ENCODE measurements around the gene FBF1.

FBF1 gene

GRCh38 chr17:75899767-75900468, 40.9 kb downstream of the FBF1 start (continued):
- TF ChIP-seq ZNF302 (tag by site-specific recombination; IDR thresholded peaks at IDR 0.05; ENCODE audit: low read depth) (no peak), GLIS1 (tag by site-specific recombination; IDR thresholded peaks at IDR 0.05) (no peak), ZNF747 (tag by site-specific recombination; IDR thresholded peaks at IDR 0.05) (no peak), BCL11B (tag by site-specific recombination; IDR thresholded peaks at IDR 0.05; ENCODE audit: low read depth) (no peak), ZBTB44 (tag by site-specific recombination; IDR thresholded peaks at IDR 0.05) (no peak)

GRCh38 chr17:75899353-75899752, 41.5 kb downstream of the FBF1 start:
- TF ChIP-seq ZBTB6 (tag by site-specific recombination; IDR thresholded peaks at IDR 0.05) (peak; percentile 53; the same call in 1 of the 2 replicates), IKZF3 (tag by site-specific recombination; IDR thresholded peaks at IDR 0.05) (no peak)
- CTCF ChIA-PET: interaction anchor here (0.6 to 4.0 kb wide), 4 partner anchors 38 to 106 kb away, joined by 3 to 18 read pairs (median 4); no protein-coding TSS in a partner anchor
- no peaks in the 10 kb centered on the region for H3K9me3 ChIP-seq (ENCODE audit: control insufficient read depth, insufficient read depth, low read depth, low read length)
- H3K27ac ChIP-seq (ENCODE audit: extremely low read depth, low read depth, low read length): peak overlapping the region; percentile 16; the same call in 1 of the 2 replicates
- H3K4me3 ChIP-seq (ENCODE audit: low read depth, low read length): no peak overlapping the region
- H3K4me1 ChIP-seq (ENCODE audit: control insufficient read depth, insufficient read depth, low read length): peaks cover 17% of the 10 kb centered on the region
- H3K36me3 ChIP-seq (ENCODE audit: control insufficient read depth in 2 of 2, insufficient read depth in 1 of 2, low read length in 2 of 2): peaks cover 31 to 58% of the 10 kb centered on the region in 2 experiments
- POLR2A ChIA-PET: interaction anchor here (2.0 kb wide), 1 partner anchor 119 kb away, joined by 10 read pairs; a partner anchor contains a TSS

- Histone ChIP-seq H3K4me1 (ENCODE audit: control insufficient read depth, insufficient read depth, low read length) (peaks cover 17% of the 10 kb centered on the region), H3K4me3 (ENCODE audit: low read depth, low read length) (no peak overlapping the region), H3K36me3 (ENCODE audit: control insufficient read depth in 2 of 2, insufficient read depth in 1 of 2, low read length in 2 of 2) (peaks cover 31 to 58% of the 10 kb centered on the region in 2 experiments), H3K27ac (ENCODE audit: extremely low read depth, low read depth, low read length) (no peak overlapping the region), H3K9me3 (ENCODE audit: control insufficient read depth, insufficient read depth, low read depth, low read length) (no peaks in the 10 kb centered on the region)
- CTCF ChIA-PET: interaction anchor here (0.6 to 4.0 kb wide), 5 partner anchors 37 to 106 kb away, joined by 3 to 18 read pairs (median 4); no protein-coding TSS in a partner anchor
- POLR2A ChIA-PET: interaction anchor here (1.3 to 2.0 kb wide), 2 partner anchors 80 to 119 kb away, joined by 3 to 10 read pairs; partner anchors contain the start of genes ACOX1 and TEN1
- TF ChIP-seq ZNF660 (tag by site-specific recombination; IDR thresholded peaks at IDR 0.05) (no peak), YY1 (tag by site-specific recombination; IDR thresholded peaks at IDR 0.05) (no peak), OVOL3 (tag by site-specific recombination; IDR thresholded peaks at IDR 0.05) (no peak), FEZF1 (tag by site-specific recombination; IDR thresholded peaks at IDR 0.05) (no peak), REST (tag by site-specific recombination; IDR thresholded peaks at IDR 0.05) (no peak), ZFP3 (tag by site-specific recombination; IDR thresholded peaks at IDR 0.05; ENCODE audit: low read depth) (no peak), ZNF548 (tag by site-specific recombination; IDR thresholded peaks at IDR 0.05) (no peak), SP7 (tag by site-specific recombination; IDR thresholded peaks at IDR 0.05) (no peak), AEBP2 (tag by site-specific recombination; IDR thresholded peaks at IDR 0.05; ENCODE audit: borderline replicate concordance) (no peak)
Measured at GRCh38 chr17:75898791-75899190, 42.1 kb downstream of the FBF1 start.

Measured in HEK293 (cell line).